Natural killer cell (primary cell): Measurements from ENCODE around the gene CORO7. TPM values are rescaled to one million over a fixed set of nuclear protein-coding genes. Genes with fewer than 3 reads are reported as not detected.
A peak's percentile ranks its signal among the peaks of the same experiment; 100 is the strongest.

Source experiments
- ATAC-seq, 3 donors: fragments of 150-1000 bp in 2 of 3; fragments of 200-7000 bp in 1 of 3; cut with Tn5 transposase; 1 replicate in 1 of 3; 2 replicates in 2 of 3; pipeline ENCODE4 v1.10.0; 2021; ENCODE audit warnings: mild to moderate bottlenecking in 2 of 3, moderate library complexity in 2 of 3
- DNase-seq, 2 donors: peaks; one replicate each; pipeline versions ENCODE4 v3.0.0 to v3.0.0-alpha.2; 2013 to 2021; ENCODE audit warnings: mixed read lengths in 1 of 2
- H3K27ac ChIP-seq: one replicate; pipeline ENCODE4 v1.5.1; 2013; ENCODE audit warnings: mild to moderate bottlenecking, low read length
- H3K27me3 ChIP-seq: one replicate; pipeline ENCODE4 v1.6.1; 2013; ENCODE audit warnings: low read length; ENCODE audit not compliant: control insufficient read depth, insufficient read depth
- H3K36me3 ChIP-seq: one replicate; pipeline ENCODE4 v1.6.1; 2013; ENCODE audit warnings: low read length; ENCODE audit not compliant: control insufficient read depth, insufficient read depth
- H3K4me1 ChIP-seq: one replicate; pipeline ENCODE4 v1.6.1; 2013; ENCODE audit warnings: low read length; ENCODE audit not compliant: control insufficient read depth, insufficient read depth
- H3K4me3 ChIP-seq: one replicate; pipeline ENCODE4 v1.5.1; 2013; ENCODE audit warnings: low read length
- H3K9me3 ChIP-seq: one replicate; pipeline ENCODE4 v1.6.1; 2013; ENCODE audit warnings: low read length; ENCODE audit not compliant: control insufficient read depth, insufficient read depth
- H3K27ac Mint-ChIP-seq, 2 donors: one replicate each; pipeline ENCODE4 v1.8.0; 2022; ENCODE audit warnings: mild to moderate bottlenecking in 2 of 2, mixed read lengths in 2 of 2, moderate library complexity in 1 of 2
- H3K27me3 Mint-ChIP-seq, 2 donors: one replicate each; pipeline ENCODE4 v1.8.0; 2022; ENCODE audit warnings: low read depth in 2 of 2, mixed read lengths in 2 of 2
- H3K36me3 Mint-ChIP-seq: one replicate; pipeline ENCODE4 v1.8.0; 2022; ENCODE audit warnings: mixed read lengths
- H3K4me1 Mint-ChIP-seq, 2 donors: one replicate each; pipeline ENCODE4 v1.8.0; 2022; ENCODE audit warnings: mixed read lengths in 2 of 2
- H3K4me3 Mint-ChIP-seq: one replicate; pipeline ENCODE4 v1.8.0; 2022; ENCODE audit warnings: mild to moderate bottlenecking, moderate library complexity, mixed read lengths
- H3K9me3 Mint-ChIP-seq, 2 donors: one replicate each; pipeline ENCODE4 v1.8.0; 2022; ENCODE audit warnings: mixed read lengths in 2 of 2
- WGBS: methylation state at CpG from one replicate; pipeline ENCODE4 v1.1.7; 2013; ENCODE audit warnings: missing lambda C conversion rate; ENCODE audit not compliant: insufficient coverage; 5-methylcytosine and 5-hydroxymethylcytosine counted together
- intact Hi-C: fragments of 100-400 bp; cut with micrococcal nuclease; formaldehyde crosslinking; loops from one replicate; pipeline ENCODE4 v1.14.2; 2022
- total RNA-seq, 4 donors: library from RNA; stranded (reverse); fragments of 120-200 nt in 1 of 4; gene quantifications; one replicate each; pipeline versions ENCODE4 v1.2.3 to v1.2.4, GENCODE V29; 2013 to 2022
- TF ChIP-seq, protein P1 (sequence below): fragments of 200-600 bp; IDR thresholded peaks from one replicate; pipeline ENCODE4 v1.8.0; 2022; ENCODE audit warnings: antibody characterized with exemption

Gene CORO7
- total RNA-seq, 3 donors from 2014 or later (not counting 1 experiment from before 2014, with no cell fraction given): 335 to 425 (median 415) TPM

DNA sequence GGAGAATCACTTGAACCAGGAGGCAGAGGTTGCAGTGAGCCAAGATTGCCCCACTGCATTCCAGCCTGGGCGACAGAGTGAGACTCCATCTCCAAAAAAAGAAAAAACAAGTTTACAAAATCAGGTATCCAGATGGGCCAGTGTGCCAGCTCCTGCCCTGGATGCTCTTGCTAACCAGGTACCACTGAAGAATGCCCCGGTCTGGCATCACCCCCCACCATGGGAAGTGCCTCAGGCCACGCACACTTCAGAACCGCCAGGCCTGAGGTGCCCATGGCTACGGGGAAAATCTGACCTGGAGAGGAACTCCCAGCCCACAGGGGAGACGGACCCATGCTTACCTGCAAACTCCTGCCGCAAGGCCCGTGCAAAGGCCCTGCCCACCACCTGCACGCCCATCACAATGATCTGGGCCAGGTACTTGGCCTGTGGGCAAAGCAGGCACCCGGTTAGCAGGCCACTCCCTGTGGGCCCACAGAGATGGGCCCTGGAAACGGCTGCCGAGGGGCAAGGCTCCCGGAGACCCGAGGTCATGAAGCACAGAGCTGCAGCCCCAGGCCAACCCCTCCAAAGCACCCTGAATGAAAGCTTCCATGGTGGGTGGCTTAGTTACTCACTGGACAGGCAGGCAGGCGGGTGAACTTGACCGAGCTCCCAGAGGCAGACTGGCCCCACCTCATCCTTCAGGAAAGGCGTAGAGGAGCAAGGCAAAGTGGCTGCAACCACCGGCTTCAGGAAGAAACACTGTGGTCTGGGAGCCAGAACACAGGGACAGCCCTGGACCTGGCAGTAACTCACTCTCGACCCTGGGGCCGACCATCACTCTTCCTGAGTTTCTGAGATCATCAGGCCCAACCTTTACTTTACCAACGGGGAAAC lies 73.3 kb downstream of the CORO7 start:
- Mint-ChIP-seq H3K9me3 (no peaks in the 10 kb centered on the region), H3K4me3 (no peak overlapping the region), H3K4me1 (peaks cover 1 to 11% of the 10 kb centered on the region in 2 donors), H3K36me3 (no peaks in the 10 kb centered on the region), H3K27me3 (no peaks in the 10 kb centered on the region), H3K27ac (peak overlapping the region in 1 of 2 donors; percentile 65)
- TF ChIP-seq, protein P1, sequence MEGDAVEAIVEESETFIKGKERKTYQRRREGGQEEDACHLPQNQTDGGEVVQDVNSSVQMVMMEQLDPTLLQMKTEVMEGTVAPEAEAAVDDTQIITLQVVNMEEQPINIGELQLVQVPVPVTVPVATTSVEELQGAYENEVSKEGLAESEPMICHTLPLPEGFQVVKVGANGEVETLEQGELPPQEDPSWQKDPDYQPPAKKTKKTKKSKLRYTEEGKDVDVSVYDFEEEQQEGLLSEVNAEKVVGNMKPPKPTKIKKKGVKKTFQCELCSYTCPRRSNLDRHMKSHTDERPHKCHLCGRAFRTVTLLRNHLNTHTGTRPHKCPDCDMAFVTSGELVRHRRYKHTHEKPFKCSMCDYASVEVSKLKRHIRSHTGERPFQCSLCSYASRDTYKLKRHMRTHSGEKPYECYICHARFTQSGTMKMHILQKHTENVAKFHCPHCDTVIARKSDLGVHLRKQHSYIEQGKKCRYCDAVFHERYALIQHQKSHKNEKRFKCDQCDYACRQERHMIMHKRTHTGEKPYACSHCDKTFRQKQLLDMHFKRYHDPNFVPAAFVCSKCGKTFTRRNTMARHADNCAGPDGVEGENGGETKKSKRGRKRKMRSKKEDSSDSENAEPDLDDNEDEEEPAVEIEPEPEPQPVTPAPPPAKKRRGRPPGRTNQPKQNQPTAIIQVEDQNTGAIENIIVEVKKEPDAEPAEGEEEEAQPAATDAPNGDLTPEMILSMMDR: no peak
- DNase-seq (no peak), ATAC-seq (no peak)
- peaks cover 24% of the 10 kb centered on the region for H3K36me3 ChIP-seq
- no peaks in the 10 kb centered on the region for H3K4me1 ChIP-seq
- H3K27ac ChIP-seq: no peak overlapping the region
- H3K4me3 ChIP-seq: no peak overlapping the region
- WGBS: 97% methylated on average over 21 of the region's 21 CpGs
- no peaks in the 10 kb centered on the region for H3K9me3 ChIP-seq
- no peaks in the 10 kb centered on the region for H3K27me3 ChIP-seq
- intact Hi-C loops: no loop called here

DNA sequence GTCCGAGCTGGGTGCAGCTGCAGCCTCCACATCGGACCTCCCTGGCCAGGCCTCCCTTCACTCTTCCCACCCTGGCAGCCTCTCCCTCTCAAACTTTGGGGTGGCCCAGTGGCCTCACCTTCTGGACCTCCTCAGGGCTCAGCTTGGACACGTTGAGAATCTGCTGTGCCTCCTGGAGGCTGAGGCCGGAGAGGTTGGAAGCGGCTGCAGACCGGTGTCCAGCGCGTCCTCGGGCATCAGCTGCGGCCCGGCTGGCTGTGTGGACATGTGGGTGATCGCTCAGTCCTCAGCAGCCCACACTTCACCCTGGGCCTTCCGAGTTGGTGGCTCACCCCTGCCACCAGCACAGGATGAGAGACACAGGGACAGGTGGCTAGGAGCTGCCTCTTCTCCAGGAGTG lies 75.1 kb downstream of the CORO7 start:
- ATAC-seq: no peak
- H3K36me3 ChIP-seq: peaks cover 24% of the 10 kb centered on the region
- 96% methylated on average over 13 of the region's 13 CpGs for WGBS

DNA sequence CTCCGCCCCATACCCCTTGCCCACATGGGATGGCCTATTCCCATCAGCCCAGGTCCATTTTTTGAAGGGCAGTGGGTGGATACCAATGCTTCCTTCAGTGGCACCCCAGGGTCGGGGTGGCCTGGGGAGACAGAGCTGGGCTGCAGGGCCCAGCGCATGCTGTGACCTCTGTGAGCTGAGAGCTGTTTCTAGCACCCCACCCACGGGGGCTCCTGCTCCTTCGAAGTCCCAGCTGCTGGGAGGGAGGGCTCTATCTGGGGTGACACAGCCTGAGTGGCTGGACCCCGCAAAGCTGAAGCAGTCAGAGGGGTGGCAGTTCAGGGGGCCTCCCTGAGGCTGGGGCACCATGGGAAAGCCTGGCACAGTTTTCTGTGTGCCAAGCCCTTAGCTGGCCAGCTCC lies 76.0 kb downstream of the CORO7 start:
- H3K27me3 ChIP-seq: no peaks in the 10 kb centered on the region
- no peaks in the 10 kb centered on the region for H3K36me3 Mint-ChIP-seq
- no peaks in the 10 kb centered on the region for H3K27me3 Mint-ChIP-seq
- no peaks in the 10 kb centered on the region for H3K9me3 Mint-ChIP-seq
- DNase-seq (no peak), ATAC-seq (no peak)
- TF ChIP-seq, protein P1: no peak
- H3K27ac Mint-ChIP-seq: no peak overlapping the region
- intact Hi-C loops: no loop called here
- no peak overlapping the region for H3K4me3 Mint-ChIP-seq
- H3K4me1 ChIP-seq: no peaks in the 10 kb centered on the region
- H3K9me3 ChIP-seq: no peaks in the 10 kb centered on the region
- H3K4me3 ChIP-seq: no peak overlapping the region
- 94% methylated on average over 6 of the region's 6 CpGs for WGBS
- H3K27ac ChIP-seq: no peak overlapping the region
- H3K36me3 ChIP-seq: peaks cover 24% of the 10 kb centered on the region
- H3K4me1 Mint-ChIP-seq: peaks cover 0 to 5% of the 10 kb centered on the region in 2 donors

More for the DNA sequence above, 75.1 kb downstream of the CORO7 start:
- no peaks in the 10 kb centered on the region for H3K36me3 Mint-ChIP-seq
- H3K27me3 Mint-ChIP-seq: no peaks in the 10 kb centered on the region
- H3K9me3 Mint-ChIP-seq: no peaks in the 10 kb centered on the region
- Histone ChIP-seq H3K27ac (no peak overlapping the region), H3K9me3 (no peaks in the 10 kb centered on the region), H3K4me1 (no peaks in the 10 kb centered on the region), H3K4me3 (no peak overlapping the region), H3K27me3 (no peaks in the 10 kb centered on the region)
- H3K4me3 Mint-ChIP-seq: no peak overlapping the region
- TF ChIP-seq, protein P1: no peak
- no peak overlapping the region for H3K27ac Mint-ChIP-seq
- intact Hi-C loops: no loop called here
- no peak for DNase-seq
- H3K4me1 Mint-ChIP-seq: peaks cover 0 to 10% of the 10 kb centered on the region in 2 donors
